HG03354 (cell line): ENCODE data around the gene ALX1.
A peak's percentile ranks its signal among the peaks of the same experiment; 100 is the strongest.

Source experiments
- ATAC-seq: cut with Tn5 transposase; IDR thresholded peaks from one replicate; pipeline ENCODE4 v1.9.1; 2021; ENCODE audit warnings: mild to moderate bottlenecking; ENCODE audit not compliant: unreplicated experiment, poor library complexity, severe bottlenecking

Gene ALX1

GRCh38 chr12:85280165-85280983 is at the start of gene ALX1:
ALX1 (plus strand) TSS chr12:85280220; CDS start chr12:85280262, 42 bp downstream.
- ATAC-seq, result peak; percentile 69

- no peak for ATAC-seq
Measured at GRCh38 chr12:85237327-85237726, 42.7 kb upstream of the ALX1 start.

- no peak for ATAC-seq
Measured at GRCh38 chr12:85244561-85244960, 35.5 kb upstream of the ALX1 start.

GRCh38 chr12:85253853-85254252 is 26.2 kb upstream of the ALX1 start:
- no peak for ATAC-seq

GRCh38 chr12:85257671-85258070 is 22.3 kb upstream of the ALX1 start:
- ATAC-seq, result no peak

GRCh38 chr12:85260447-85260846 is 19.6 kb upstream of the ALX1 start:
- ATAC-seq, result no peak

GRCh38 chr12:85260896-85261295 is 19.1 kb upstream of the ALX1 start:
- ATAC-seq, result no peak

- ATAC-seq, result no peak
Measured at GRCh38 chr12:85266356-85266755, 13.7 kb upstream of the ALX1 start.

GRCh38 chr12:85273381-85274314 is 6.4 kb upstream of the ALX1 start:
- peak; percentile 68 for ATAC-seq

- ATAC-seq, result no peak
Measured at GRCh38 chr12:85274315-85274651, 5.7 kb upstream of the ALX1 start.

- no peak for ATAC-seq
Measured at GRCh38 chr12:85275374-85275773, 4.6 kb upstream of the ALX1 start.

- ATAC-seq, result no peak
Measured at GRCh38 chr12:85277191-85277590, 2.8 kb upstream of the ALX1 start.

GRCh38 chr12:85277900-85278597 is 2.0 kb upstream of the ALX1 start:
- no peak for ATAC-seq

- ATAC-seq, result no peak
Measured at GRCh38 chr12:85278598-85279448, 1.2 kb upstream of the ALX1 start.

- no peak for ATAC-seq
Measured at GRCh38 chr12:85279449-85280164, 413 bp upstream of the ALX1 start.

- ATAC-seq, result no peak
Measured at GRCh38 chr12:85280984-85281630, 1.1 kb downstream of the ALX1 start.

- no peak for ATAC-seq
Measured at GRCh38 chr12:85281636-85282312, 1.8 kb downstream of the ALX1 start.

GRCh38 chr12:85283560-85283959 is 3.5 kb downstream of the ALX1 start:
- ATAC-seq, result no peak
